Gastroesophageal sphincter (tissue), 4 donors: ENCODE measurements around the gene ADD2. TPM values are rescaled to one million over a fixed set of nuclear protein-coding genes. Genes with fewer than 3 reads are reported as not detected.

Experiments
- ATAC-seq: fragments of 150-250 bp; one replicate; pipeline ENCODE4 v1.9.1; 2016; ENCODE audit warnings: mild to moderate bottlenecking, moderate library complexity
- H3K27ac ChIP-seq, 4 donors: fragments of 200-600 bp; sonication (generic) in 3 of 4; 1 replicate in 3 of 4; 2 replicates in 1 of 4; pipeline ENCODE4 v1.5.1; 2016 to 2019
- H3K27me3 ChIP-seq: fragments of 200-600 bp; sonication (generic); one replicate; pipeline ENCODE4 v1.5.1; 2019
- H3K36me3 ChIP-seq, 2 donors: fragments of 200-600 bp; sonication (generic); one replicate each; pipeline ENCODE4 v1.5.1; 2019; ENCODE audit warnings: control low read depth in 1 of 2
- H3K4me1 ChIP-seq, 3 donors: fragments of 200-600 bp; sonication (generic); 1 replicate in 2 of 3; 2 replicates in 1 of 3; pipeline ENCODE4 v1.5.1; 2016 to 2019; ENCODE audit warnings: control low read depth in 2 of 3
- H3K4me3 ChIP-seq, 2 donors: fragments of 200-600 bp; sonication (generic); one replicate each; pipeline ENCODE4 v1.5.1; 2019; ENCODE audit warnings: mild to moderate bottlenecking in 1 of 2, moderate library complexity in 1 of 2
- H3K9me3 ChIP-seq, 3 donors: fragments of 200-600 bp; sonication (generic); one replicate each; pipeline ENCODE4 v1.5.1; 2017 to 2019; ENCODE audit warnings: control low read depth in 2 of 3
- CTCF ChIP-seq, 4 experiments: fragments of 200-600 bp in 2 of 4; fragments of 450-650 bp in 2 of 4; sonication (generic) in 1 of 4; IDR thresholded peaks; one replicate each; pipeline ENCODE4 v1.5.1; 2017 to 2019; ENCODE audit warnings: antibody characterized with exemption in 4 of 4, mild to moderate bottlenecking in 2 of 4, moderate library complexity in 2 of 4
- EP300 ChIP-seq: sonication (generic); formaldehyde crosslinking; IDR thresholded peaks from one replicate; pipeline ENCODE4 v1.6.1; 2017; ENCODE audit warnings: antibody characterized with exemption, mild to moderate bottlenecking
- POLR2A ChIP-seq, 2 donors: fragments of 450-650 bp; IDR thresholded peaks; one replicate each; pipeline ENCODE4 v1.6.1; 2017; ENCODE audit warnings: antibody characterized with exemption in 2 of 2, mild to moderate bottlenecking in 2 of 2, moderate library complexity in 1 of 2
- POLR2AphosphoS5 ChIP-seq: sonication (generic); formaldehyde crosslinking; IDR thresholded peaks from one replicate; pipeline ENCODE4 v1.6.1; 2017; ENCODE audit warnings: antibody characterized with exemption
- WGBS, 2 donors: methylation state at CpG; one replicate each; pipeline ENCODE4 v1.1.5; 2018; ENCODE audit warnings: low coverage in 1 of 2; 5-methylcytosine and 5-hydroxymethylcytosine counted together
- total RNA-seq, 4 donors: library from RNA; depleted of rRNA; stranded (reverse); fragments of >200 nt; gene quantifications; one replicate each; pipeline ENCODE4 v1.1.0, GENCODE V29; 2016

The ADD2 gene
- total RNA-seq, 4 donors from 2014 or later: 2.4 to 7.8 (median 3.6) TPM

GRCh38 chr2:70732766-70733645 lies 35.0 kb downstream of the ADD2 start:
- ATAC-seq: no peak
- 47 to 54% methylated on average over 4 to 6 of the region's 6 CpGs for WGBS, 2 donors
- Histone ChIP-seq H3K4me3 (no peak overlapping the region), H3K36me3 (no peaks in the 10 kb centered on the region), H3K9me3 (no peaks in the 10 kb centered on the region), H3K4me1 (no peaks in the 10 kb centered on the region), H3K27me3 (peaks cover 36% of the 10 kb centered on the region), H3K27ac (no peak overlapping the region)
- TF ChIP-seq POLR2AphosphoS5: no peak
- TF ChIP-seq CTCF (IDR thresholded peaks at IDR 0.05): no peak
- TF ChIP-seq EP300: no peak
- no peak for TF ChIP-seq POLR2A (IDR thresholded peaks at IDR 0.05)

GRCh38 chr2:70730730-70731129 lies 37.3 kb downstream of the ADD2 start:
- Histone ChIP-seq H3K4me1 (no peaks in the 10 kb centered on the region), H3K27me3 (peaks cover 29% of the 10 kb centered on the region), H3K4me3 (no peak overlapping the region), H3K9me3 (no peaks in the 10 kb centered on the region), H3K27ac (no peak overlapping the region), H3K36me3 (no peaks in the 10 kb centered on the region)
- ATAC-seq: no peak
- WGBS, 2 donors: 94 to 100% methylated on average over 2 of the region's 2 CpGs
- no peak for TF ChIP-seq POLR2A (IDR thresholded peaks at IDR 0.05)
- TF ChIP-seq EP300: no peak
- TF ChIP-seq CTCF (IDR thresholded peaks at IDR 0.05): no peak
- no peak for TF ChIP-seq POLR2AphosphoS5

- peaks cover 22% of the 10 kb centered on the region for H3K27me3 ChIP-seq
- TF ChIP-seq EP300: no peak
- TF ChIP-seq CTCF (IDR thresholded peaks at IDR 0.05): no peak
- no peak for TF ChIP-seq POLR2AphosphoS5
- TF ChIP-seq POLR2A (IDR thresholded peaks at IDR 0.05): no peak
- no peaks in the 10 kb centered on the region for H3K9me3 ChIP-seq
- WGBS, 2 donors: 65 to 92% methylated on average over 1 of the region's 1 CpG
- no peaks in the 10 kb centered on the region for H3K36me3 ChIP-seq
- ATAC-seq: no peak
- no peak overlapping the region for H3K27ac ChIP-seq
- H3K4me1 ChIP-seq: no peaks in the 10 kb centered on the region
- H3K4me3 ChIP-seq: no peak overlapping the region
These were observed 38.4 kb downstream of the ADD2 start for GRCh38 chr2:70729647-70730046.

- WGBS, 2 donors: 75 to 85% methylated on average over 5 of the region's 7 CpGs
- no peak for ATAC-seq
- H3K27ac ChIP-seq: no peak overlapping the region
These were observed 39.9 kb downstream of the ADD2 start for GRCh38 chr2:70728128-70728527.

More at GRCh38 chr2:70728128-70728527, 39.9 kb downstream of the ADD2 start:
- TF ChIP-seq POLR2AphosphoS5 (no peak), CTCF (IDR thresholded peaks at IDR 0.05) (no peak)
- Histone ChIP-seq H3K4me1 (no peaks in the 10 kb centered on the region), H3K9me3 (no peaks in the 10 kb centered on the region), H3K27me3 (peaks cover 8% of the 10 kb centered on the region), H3K36me3 (no peaks in the 10 kb centered on the region), H3K4me3 (no peak overlapping the region)
